Breast epithelium (tissue), 4 donors: ENCODE measurements around the gene TAGLN. TPM values are rescaled to one million over a fixed set of nuclear protein-coding genes. Genes with fewer than 3 reads are reported as not detected.

Experiments used
- DNase-seq, 2 donors: peaks; one replicate each; pipeline ENCODE4 v3.0.0-alpha.2; 2019; ENCODE audit warnings: low spot score in 2 of 2
- H3K27ac ChIP-seq, 2 donors: fragments of 200-600 bp; sonication (generic) in 1 of 2; one replicate each; pipeline ENCODE4 v1.5.1; 2016 to 2019; ENCODE audit warnings: mild to moderate bottlenecking in 1 of 2
- H3K27me3 ChIP-seq, 2 donors: fragments of 200-600 bp; sonication (generic) in 1 of 2; one replicate each; pipeline versions ENCODE4 v1.5.1 to v1.6.0; 2017 to 2019; ENCODE audit warnings: control low read depth in 1 of 2, mild to moderate bottlenecking in 1 of 2
- H3K36me3 ChIP-seq: fragments of 200-600 bp; one replicate; pipeline ENCODE4 v1.5.1; 2019
- H3K4me1 ChIP-seq, 2 donors: fragments of 200-600 bp; sonication (generic); one replicate each; pipeline ENCODE4 v1.5.1; 2016 to 2019; ENCODE audit warnings: control low read depth in 1 of 2
- H3K4me3 ChIP-seq, 3 donors: fragments of 200-600 bp; sonication (generic); 1 replicate in 2 of 3; 2 replicates in 1 of 3; pipeline ENCODE4 v1.5.1; 2016 to 2019; ENCODE audit warnings: mild to moderate bottlenecking in 3 of 3, moderate library complexity in 2 of 3
- H3K9me3 ChIP-seq, 2 donors: fragments of 200-600 bp; sonication (generic) in 1 of 2; one replicate each; pipeline ENCODE4 v1.5.1; 2016 to 2019; ENCODE audit warnings: control low read depth in 1 of 2
- POLR2A ChIP-seq: fragments of 450-650 bp; IDR thresholded peaks from one replicate; pipeline ENCODE4 v1.6.1; 2016; ENCODE audit warnings: antibody characterized with exemption, mild to moderate bottlenecking, moderate library complexity
- POLR2AphosphoS5 ChIP-seq, 3 donors: sonication (generic); formaldehyde crosslinking; IDR thresholded peaks; one replicate each; pipeline ENCODE4 v1.6.1; 2017; ENCODE audit warnings: antibody characterized with exemption in 3 of 3
- intact Hi-C: fragments of 100-400 bp; cut with DNase I; formaldehyde crosslinking; loops from one replicate; pipeline ENCODE4 v1.15.1; 2023; ENCODE audit warnings: low total_unique reads
- total RNA-seq, 3 donors: library from RNA; depleted of rRNA; stranded (reverse); fragments of >200 nt; gene quantifications; one replicate each; pipeline ENCODE4 v1.1.0, GENCODE V29; 2016
- TF ChIP-seq, protein P1 (sequence below), 3 donors: fragments of 450-650 bp; IDR thresholded peaks; one replicate each; pipeline ENCODE4 v1.5.1; 2016 to 2017; ENCODE audit warnings: antibody characterized with exemption in 3 of 3, mild to moderate bottlenecking in 3 of 3, moderate library complexity in 3 of 3

TAGLN gene
- total RNA-seq, 3 donors from 2014 or later: 602 to 1,663 (median 1,380) TPM

- no peaks in the 10 kb centered on the region for H3K27me3 ChIP-seq
- intact Hi-C loops: no loop called here
- peaks cover 15 to 33% of the 10 kb centered on the region in 2 donors for H3K4me1 ChIP-seq
- TF ChIP-seq, protein P1, sequence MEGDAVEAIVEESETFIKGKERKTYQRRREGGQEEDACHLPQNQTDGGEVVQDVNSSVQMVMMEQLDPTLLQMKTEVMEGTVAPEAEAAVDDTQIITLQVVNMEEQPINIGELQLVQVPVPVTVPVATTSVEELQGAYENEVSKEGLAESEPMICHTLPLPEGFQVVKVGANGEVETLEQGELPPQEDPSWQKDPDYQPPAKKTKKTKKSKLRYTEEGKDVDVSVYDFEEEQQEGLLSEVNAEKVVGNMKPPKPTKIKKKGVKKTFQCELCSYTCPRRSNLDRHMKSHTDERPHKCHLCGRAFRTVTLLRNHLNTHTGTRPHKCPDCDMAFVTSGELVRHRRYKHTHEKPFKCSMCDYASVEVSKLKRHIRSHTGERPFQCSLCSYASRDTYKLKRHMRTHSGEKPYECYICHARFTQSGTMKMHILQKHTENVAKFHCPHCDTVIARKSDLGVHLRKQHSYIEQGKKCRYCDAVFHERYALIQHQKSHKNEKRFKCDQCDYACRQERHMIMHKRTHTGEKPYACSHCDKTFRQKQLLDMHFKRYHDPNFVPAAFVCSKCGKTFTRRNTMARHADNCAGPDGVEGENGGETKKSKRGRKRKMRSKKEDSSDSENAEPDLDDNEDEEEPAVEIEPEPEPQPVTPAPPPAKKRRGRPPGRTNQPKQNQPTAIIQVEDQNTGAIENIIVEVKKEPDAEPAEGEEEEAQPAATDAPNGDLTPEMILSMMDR (IDR thresholded peaks at IDR 0.05): no peak
- TF ChIP-seq POLR2A (no peak), POLR2AphosphoS5 (IDR thresholded peaks at IDR 0.05) (no peak)
- no peaks in the 10 kb centered on the region for H3K36me3 ChIP-seq
- peak overlapping the region in 1 of 3 donors; percentile 44 for H3K4me3 ChIP-seq
- peak overlapping the region; percentile 89 to 93 for H3K27ac ChIP-seq
- DNase-seq: peak in 1 of 2 donors; percentile 14
- H3K9me3 ChIP-seq: no peaks in the 10 kb centered on the region
These were observed 19.8 kb downstream of the TAGLN start for GRCh38 chr11:117219001-117219400.

- Histone ChIP-seq H3K27ac (peak overlapping the region; percentile 89 to 93), H3K27me3 (no peaks in the 10 kb centered on the region), H3K4me3 (no peak overlapping the region), H3K36me3 (no peaks in the 10 kb centered on the region), H3K9me3 (no peaks in the 10 kb centered on the region), H3K4me1 (peaks cover 15 to 33% of the 10 kb centered on the region in 2 donors)
- TF ChIP-seq POLR2AphosphoS5 (IDR thresholded peaks at IDR 0.05) (no peak), POLR2A (no peak)
- TF ChIP-seq, protein P1 (IDR thresholded peaks at IDR 0.05): no peak
- DNase-seq: peak in 1 of 2 donors; percentile 38
- intact Hi-C loops: no loop called here
These were observed 20.3 kb downstream of the TAGLN start for GRCh38 chr11:117219455-117219854.

GRCh38 chr11:117219995-117220394, 20.8 kb downstream of the TAGLN start:
- DNase-seq: no peak
- H3K27ac ChIP-seq: peak overlapping the region; percentile 89 to 93
- H3K36me3 ChIP-seq: no peaks in the 10 kb centered on the region
- no peaks in the 10 kb centered on the region for H3K27me3 ChIP-seq
- H3K9me3 ChIP-seq: no peaks in the 10 kb centered on the region
- H3K4me3 ChIP-seq: no peak overlapping the region
- TF ChIP-seq, protein P1 (IDR thresholded peaks at IDR 0.05): no peak
- TF ChIP-seq POLR2A (no peak), POLR2AphosphoS5 (IDR thresholded peaks at IDR 0.05) (no peak)
- intact Hi-C loops: loop anchor here (10.0 kb wide), 1 partner anchor 345 kb away; no protein-coding TSS in a partner anchor
- H3K4me1 ChIP-seq: peaks cover 15 to 33% of the 10 kb centered on the region in 2 donors

GRCh38 chr11:117220568-117220967, 21.4 kb downstream of the TAGLN start:
- TF ChIP-seq, protein P1 (IDR thresholded peaks at IDR 0.05): no peak
- TF ChIP-seq POLR2AphosphoS5 (IDR thresholded peaks at IDR 0.05): peak in 2 of 3 donors; percentile 45 to 54
- Histone ChIP-seq H3K36me3 (no peaks in the 10 kb centered on the region), H3K27ac (peak overlapping the region; percentile 89 to 93), H3K4me3 (peak overlapping the region in 1 of 3 donors; percentile 17), H3K4me1 (peaks cover 15 to 33% of the 10 kb centered on the region in 2 donors), H3K27me3 (no peaks in the 10 kb centered on the region), H3K9me3 (no peaks in the 10 kb centered on the region)
- DNase-seq: peak; percentile 49 to 71
- intact Hi-C loops: loop anchor here (10.0 kb wide), 1 partner anchor 346 kb away; no protein-coding TSS in a partner anchor

GRCh38 chr11:117220999-117221774, 22.0 kb downstream of the TAGLN start:
- intact Hi-C loops: loop anchor here (10.0 kb wide), 1 partner anchor 346 kb away; no protein-coding TSS in a partner anchor
- peak; percentile 48 to 60 for DNase-seq
- peak overlapping the region in 1 of 3 donors; percentile 17 for H3K4me3 ChIP-seq
- TF ChIP-seq POLR2A (no peak), POLR2AphosphoS5 (IDR thresholded peaks at IDR 0.05) (no peak)
- TF ChIP-seq, protein P1 (IDR thresholded peaks at IDR 0.05): no peak
- H3K27ac ChIP-seq: peak overlapping the region; percentile 89 to 93
- H3K4me1 ChIP-seq: peaks cover 15 to 33% of the 10 kb centered on the region in 2 donors
- H3K9me3 ChIP-seq: no peaks in the 10 kb centered on the region
- H3K36me3 ChIP-seq: no peaks in the 10 kb centered on the region
- H3K27me3 ChIP-seq: no peaks in the 10 kb centered on the region
